ENCODE results near the gene PIGT. TPM values are rescaled to one million over a fixed set of nuclear protein-coding genes. Genes with fewer than 3 reads are reported as not detected.

The PIGT gene
- total RNA-seq, 1 donor from 2014 or later: 16.2 TPM

GRCh38 chr20:45425561-45425960 is 9.6 kb downstream of the PIGT start:
- H3K9ac ChIP-seq (ENCODE audit: low read depth in 1 of 3, low read length in 3 of 3): no peak overlapping the region
- H3K4me3 ChIP-seq (ENCODE audit: low read length in 3 of 3): no peak overlapping the region
- H3K9me3 ChIP-seq (ENCODE audit: control insufficient read depth in 3 of 3, low read length in 3 of 3): no peaks in the 10 kb centered on the region
- H3K4me1 ChIP-seq (ENCODE audit: control insufficient read depth in 3 of 3, insufficient read depth in 3 of 3, low read length in 3 of 3): peaks cover 0 to 2% (median 0%) of the 10 kb centered on the region in 3 donors
- no peak overlapping the region for H3K27ac ChIP-seq (ENCODE audit: low read depth, low read length)
- no peaks in the 10 kb centered on the region for H3K27me3 ChIP-seq (ENCODE audit: control insufficient read depth in 3 of 3, insufficient read depth in 3 of 3, low read length in 3 of 3)
- H3K36me3 ChIP-seq (ENCODE audit: control insufficient read depth in 3 of 3, insufficient read depth in 3 of 3, low read length in 3 of 3): peaks cover 30 to 45% (median 32%) of the 10 kb centered on the region in 3 donors

- peaks cover 21 to 36% (median 23%) of the 10 kb centered on the region in 3 donors for H3K36me3 ChIP-seq (ENCODE audit: control insufficient read depth in 3 of 3, insufficient read depth in 3 of 3, low read length in 3 of 3)
- no peaks in the 10 kb centered on the region for H3K9me3 ChIP-seq (ENCODE audit: control insufficient read depth in 3 of 3, low read length in 3 of 3)
- H3K4me3 ChIP-seq (ENCODE audit: low read length in 3 of 3): no peak overlapping the region
- H3K27ac ChIP-seq (ENCODE audit: low read depth, low read length): no peak overlapping the region
- peaks cover 0 to 2% (median 0%) of the 10 kb centered on the region in 3 donors for H3K4me1 ChIP-seq (ENCODE audit: control insufficient read depth in 3 of 3, insufficient read depth in 3 of 3, low read length in 3 of 3)
- H3K9ac ChIP-seq (ENCODE audit: low read depth in 1 of 3, low read length in 3 of 3): peak overlapping the region in 1 of 3 donors; percentile 8
- no peaks in the 10 kb centered on the region for H3K27me3 ChIP-seq (ENCODE audit: control insufficient read depth in 3 of 3, insufficient read depth in 3 of 3, low read length in 3 of 3)
These were observed 10.5 kb downstream of the PIGT start for GRCh38 chr20:45426320-45427016.

- H3K36me3 ChIP-seq (ENCODE audit: control insufficient read depth in 3 of 3, insufficient read depth in 3 of 3, low read length in 3 of 3): peaks cover 13 to 31% (median 14%) of the 10 kb centered on the region in 3 donors
- peaks cover 0 to 2% (median 0%) of the 10 kb centered on the region in 3 donors for H3K4me1 ChIP-seq (ENCODE audit: control insufficient read depth in 3 of 3, insufficient read depth in 3 of 3, low read length in 3 of 3)
- no peaks in the 10 kb centered on the region for H3K9me3 ChIP-seq (ENCODE audit: control insufficient read depth in 3 of 3, low read length in 3 of 3)
- no peak overlapping the region for H3K4me3 ChIP-seq (ENCODE audit: low read length in 3 of 3)
- no peaks in the 10 kb centered on the region for H3K27me3 ChIP-seq (ENCODE audit: control insufficient read depth in 3 of 3, insufficient read depth in 3 of 3, low read length in 3 of 3)
- H3K9ac ChIP-seq (ENCODE audit: low read depth in 1 of 3, low read length in 3 of 3): no peak overlapping the region
- H3K27ac ChIP-seq (ENCODE audit: low read depth, low read length): no peak overlapping the region
These were observed 11.6 kb downstream of the PIGT start for GRCh38 chr20:45427236-45428149.

GRCh38 chr20:45429618-45430017 is 13.7 kb downstream of the PIGT start:
- Histone ChIP-seq H3K27me3 (ENCODE audit: control insufficient read depth in 3 of 3, insufficient read depth in 3 of 3, low read length in 3 of 3) (no peaks in the 10 kb centered on the region), H3K9me3 (ENCODE audit: control insufficient read depth in 3 of 3, low read length in 3 of 3) (no peaks in the 10 kb centered on the region), H3K27ac (ENCODE audit: low read depth, low read length) (no peak overlapping the region), H3K4me1 (ENCODE audit: control insufficient read depth in 3 of 3, insufficient read depth in 3 of 3, low read length in 3 of 3) (peaks cover 2 to 8% (median 3%) of the 10 kb centered on the region in 3 donors), H3K4me3 (ENCODE audit: low read length in 3 of 3) (no peak overlapping the region), H3K36me3 (ENCODE audit: control insufficient read depth in 3 of 3, insufficient read depth in 3 of 3, low read length in 3 of 3) (peaks cover 4 to 16% (median 5%) of the 10 kb centered on the region in 3 donors), H3K9ac (ENCODE audit: low read depth in 1 of 3, low read length in 3 of 3) (no peak overlapping the region)

- H3K9me3 ChIP-seq (ENCODE audit: control insufficient read depth in 3 of 3, low read length in 3 of 3): no peaks in the 10 kb centered on the region
- peaks cover 0 to 2% (median 0%) of the 10 kb centered on the region in 3 donors for H3K36me3 ChIP-seq (ENCODE audit: control insufficient read depth in 3 of 3, insufficient read depth in 3 of 3, low read length in 3 of 3)
- no peak overlapping the region for H3K27ac ChIP-seq (ENCODE audit: low read depth, low read length)
- no peak overlapping the region for H3K9ac ChIP-seq (ENCODE audit: low read depth in 1 of 3, low read length in 3 of 3)
- no peak overlapping the region for H3K4me3 ChIP-seq (ENCODE audit: low read length in 3 of 3)
- H3K27me3 ChIP-seq (ENCODE audit: control insufficient read depth in 3 of 3, insufficient read depth in 3 of 3, low read length in 3 of 3): no peaks in the 10 kb centered on the region
- peaks cover 7 to 13% (median 9%) of the 10 kb centered on the region in 3 donors for H3K4me1 ChIP-seq (ENCODE audit: control insufficient read depth in 3 of 3, insufficient read depth in 3 of 3, low read length in 3 of 3)
These were observed 16.4 kb downstream of the PIGT start for GRCh38 chr20:45432294-45432693.

GRCh38 chr20:45433316-45433715 is 17.4 kb downstream of the PIGT start:
- Histone ChIP-seq H3K4me1 (ENCODE audit: control insufficient read depth in 3 of 3, insufficient read depth in 3 of 3, low read length in 3 of 3) (peaks cover 7 to 13% (median 9%) of the 10 kb centered on the region in 3 donors), H3K4me3 (ENCODE audit: low read length in 3 of 3) (no peak overlapping the region), H3K9ac (ENCODE audit: low read depth in 1 of 3, low read length in 3 of 3) (no peak overlapping the region), H3K9me3 (ENCODE audit: control insufficient read depth in 3 of 3, low read length in 3 of 3) (no peaks in the 10 kb centered on the region), H3K27me3 (ENCODE audit: control insufficient read depth in 3 of 3, insufficient read depth in 3 of 3, low read length in 3 of 3) (no peaks in the 10 kb centered on the region), H3K36me3 (ENCODE audit: control insufficient read depth in 3 of 3, insufficient read depth in 3 of 3, low read length in 3 of 3) (peaks cover 0 to 2% (median 0%) of the 10 kb centered on the region in 3 donors), H3K27ac (ENCODE audit: low read depth, low read length) (peak overlapping the region; percentile 44)

GRCh38 chr20:45433976-45434375 is 18.0 kb downstream of the PIGT start:
- Histone ChIP-seq H3K27me3 (ENCODE audit: control insufficient read depth in 3 of 3, insufficient read depth in 3 of 3, low read length in 3 of 3) (no peaks in the 10 kb centered on the region), H3K9ac (ENCODE audit: low read depth in 1 of 3, low read length in 3 of 3) (no peak overlapping the region), H3K9me3 (ENCODE audit: control insufficient read depth in 3 of 3, low read length in 3 of 3) (no peaks in the 10 kb centered on the region), H3K4me3 (ENCODE audit: low read length in 3 of 3) (no peak overlapping the region), H3K36me3 (ENCODE audit: control insufficient read depth in 3 of 3, insufficient read depth in 3 of 3, low read length in 3 of 3) (peaks cover 0 to 2% (median 0%) of the 10 kb centered on the region in 3 donors), H3K4me1 (ENCODE audit: control insufficient read depth in 3 of 3, insufficient read depth in 3 of 3, low read length in 3 of 3) (peaks cover 7 to 13% (median 9%) of the 10 kb centered on the region in 3 donors), H3K27ac (ENCODE audit: low read depth, low read length) (peak overlapping the region; percentile 44)

- Histone ChIP-seq H3K36me3 (ENCODE audit: control insufficient read depth in 3 of 3, insufficient read depth in 3 of 3, low read length in 3 of 3) (no peaks in the 10 kb centered on the region), H3K4me3 (ENCODE audit: low read length in 3 of 3) (peak overlapping the region; percentile 78 to 87 (median 82)), H3K27ac (ENCODE audit: low read depth, low read length) (peak overlapping the region; percentile 76), H3K9ac (ENCODE audit: low read depth in 1 of 3, low read length in 3 of 3) (peak overlapping the region; percentile 75 to 94 (median 89)), H3K4me1 (ENCODE audit: control insufficient read depth in 3 of 3, insufficient read depth in 3 of 3, low read length in 3 of 3) (peaks cover 7 to 13% (median 9%) of the 10 kb centered on the region in 3 donors), H3K9me3 (ENCODE audit: control insufficient read depth in 3 of 3, low read length in 3 of 3) (no peaks in the 10 kb centered on the region), H3K27me3 (ENCODE audit: control insufficient read depth in 3 of 3, insufficient read depth in 3 of 3, low read length in 3 of 3) (no peaks in the 10 kb centered on the region)
These were observed 21.0 kb downstream of the PIGT start for GRCh38 chr20:45436732-45437485.

- Histone ChIP-seq H3K9me3 (ENCODE audit: control insufficient read depth in 3 of 3, low read length in 3 of 3) (no peaks in the 10 kb centered on the region), H3K9ac (ENCODE audit: low read depth in 1 of 3, low read length in 3 of 3) (no peak overlapping the region)
These were observed 24.5 kb downstream of the PIGT start for GRCh38 chr20:45440424-45440823.

More at GRCh38 chr20:45440424-45440823, 24.5 kb downstream of the PIGT start:
- H3K36me3 ChIP-seq (ENCODE audit: control insufficient read depth in 3 of 3, insufficient read depth in 3 of 3, low read length in 3 of 3): no peaks in the 10 kb centered on the region
- H3K4me1 ChIP-seq (ENCODE audit: control insufficient read depth in 3 of 3, insufficient read depth in 3 of 3, low read length in 3 of 3): peaks cover 4 to 7% (median 7%) of the 10 kb centered on the region in 3 donors
- no peak overlapping the region for H3K4me3 ChIP-seq (ENCODE audit: low read length in 3 of 3)
- no peak overlapping the region for H3K27ac ChIP-seq (ENCODE audit: low read depth, low read length)
- H3K27me3 ChIP-seq (ENCODE audit: control insufficient read depth in 3 of 3, insufficient read depth in 3 of 3, low read length in 3 of 3): no peaks in the 10 kb centered on the region

Data from skeletal muscle tissue (tissue), 4 donors.